OCI-LY7 (cell line): ENCODE data around the gene KLHL1. TPM values are rescaled to one million over a fixed set of nuclear protein-coding genes. Genes with fewer than 3 reads are reported as not detected.

Experiments used
- BruUV-seq: library from RNA; stranded (reverse); fragments of 400-500 nt; replicated peaks from 2 replicates; lab custom pipeline; 2021; lab: Mats Ljungman, UMichigan
- CTCF ChIA-PET: fragments of 300-600 bp; sonication (Branson Sonifier 250); formaldehyde crosslinking; loops from one replicate; lab custom pipeline; 2022; ENCODE audit warnings: antibody characterized with exemption; ENCODE audit not compliant: unreplicated experiment; lab: Charles Lee
- POLR2A ChIA-PET: fragments of 300-600 bp; sonication (Branson Sonifier 250); formaldehyde crosslinking; loops from one replicate; lab custom pipeline; 2022; ENCODE audit warnings: antibody characterized with exemption; lab: Charles Lee
- DNase-seq: peaks from one replicate; pipeline ENCODE4 v3.0.0-alpha.2; 2015; ENCODE audit warnings: low spot score
- H2AFZ ChIP-seq: fragments of 200-600 bp; sonication (generic), shearing (Covaris generic); 2 replicates; pipeline ENCODE4 v1.6.1; 2014; ENCODE audit warnings: mild to moderate bottlenecking, antibody characterized with exemption, low read length, moderate library complexity
- H3K27ac ChIP-seq: fragments of 200-600 bp; sonication (generic); 2 replicates; pipeline ENCODE4 v1.5.1; 2014; ENCODE audit warnings: mixed run types, low read depth, mild to moderate bottlenecking, moderate library complexity, low read length, inconsistent platforms; ENCODE audit not compliant: poor library complexity, severe bottlenecking
- H3K36me3 ChIP-seq: fragments of 200-600 bp; sonication (generic); 2 replicates; pipeline ENCODE4 v1.6.1; 2014; ENCODE audit warnings: mild to moderate bottlenecking, antibody characterized with exemption, low read length, moderate library complexity, mixed read lengths; ENCODE audit not compliant: insufficient read depth
- H3K4me1 ChIP-seq: fragments of 200-600 bp; sonication (generic); 2 replicates; pipeline ENCODE4 v1.5.1; 2014; ENCODE audit warnings: mild to moderate bottlenecking, low read length; ENCODE audit not compliant: insufficient read depth, poor library complexity, severe bottlenecking
- H3K4me2 ChIP-seq: fragments of 200-600 bp; sonication (generic); 2 replicates; pipeline ENCODE4 v1.6.1; 2014; ENCODE audit warnings: mild to moderate bottlenecking, low read length
- H3K4me3 ChIP-seq: fragments of 200-600 bp; sonication (generic); 2 replicates; pipeline ENCODE4 v1.5.1; 2014; ENCODE audit warnings: mild to moderate bottlenecking, low read depth, low read length; ENCODE audit not compliant: poor library complexity, severe bottlenecking
- H3K79me2 ChIP-seq: fragments of 200-600 bp; sonication (generic); 2 replicates; pipeline ENCODE4 v1.6.1; 2016; ENCODE audit warnings: low read depth, mild to moderate bottlenecking, low read length, moderate library complexity, mixed read lengths; ENCODE audit not compliant: insufficient read depth
- H3K9me2 ChIP-seq: fragments of 200-600 bp; sonication (generic); 2 replicates; pipeline ENCODE4 v1.6.1; 2016; ENCODE audit warnings: mild to moderate bottlenecking, low read length, mixed read lengths; ENCODE audit not compliant: insufficient read depth
- H3K9me3 ChIP-seq: fragments of 200-600 bp; sonication (generic); 2 replicates; pipeline ENCODE4 v1.6.1; 2014; ENCODE audit warnings: mild to moderate bottlenecking, mixed run types, low read length, mixed read lengths
- H4K20me1 ChIP-seq: fragments of 200-600 bp; sonication (generic); 2 replicates; pipeline ENCODE4 v1.6.1; 2014; ENCODE audit warnings: mild to moderate bottlenecking, antibody characterized with exemption, low read length, moderate library complexity, mixed read lengths; ENCODE audit not compliant: insufficient read depth
- EZH2phosphoT487 ChIP-seq: fragments of 200-600 bp; sonication (generic); IDR thresholded peaks from 2 replicates; pipeline ENCODE4 v1.6.1; 2018; ENCODE audit warnings: low read depth, borderline replicate concordance, mild to moderate bottlenecking, mixed run types, antibody characterized with exemption, low read length, moderate library complexity, mixed read lengths
- intact Hi-C: fragments of 100-400 bp; cut with micrococcal nuclease; formaldehyde crosslinking; loops from one replicate; pipeline ENCODE4 v1.10.0; 2022; ENCODE audit not compliant: unreplicated experiment
- total RNA-seq, 2 experiments: library from RNA; depleted of rRNA in 1 of 2; stranded (reverse); fragments of >200 nt in 1 of 2; shearing (Covaris generic) in 1 of 2; gene quantifications; 2 replicates each; pipeline ENCODE4 v1.2.3, GENCODE V29; 2014 to 2022
- TF ChIP-seq, protein P1 (sequence below): fragments of 200-600 bp; sonication (generic); conservative IDR thresholded peaks from 2 replicates; pipeline ENCODE4 v1.5.1; 2014; ENCODE audit warnings: mild to moderate bottlenecking, antibody characterized with exemption, low read length, moderate library complexity, mixed read lengths

KLHL1 gene
- total RNA-seq, 2 experiments from 2014 or later = not detected

DNA sequence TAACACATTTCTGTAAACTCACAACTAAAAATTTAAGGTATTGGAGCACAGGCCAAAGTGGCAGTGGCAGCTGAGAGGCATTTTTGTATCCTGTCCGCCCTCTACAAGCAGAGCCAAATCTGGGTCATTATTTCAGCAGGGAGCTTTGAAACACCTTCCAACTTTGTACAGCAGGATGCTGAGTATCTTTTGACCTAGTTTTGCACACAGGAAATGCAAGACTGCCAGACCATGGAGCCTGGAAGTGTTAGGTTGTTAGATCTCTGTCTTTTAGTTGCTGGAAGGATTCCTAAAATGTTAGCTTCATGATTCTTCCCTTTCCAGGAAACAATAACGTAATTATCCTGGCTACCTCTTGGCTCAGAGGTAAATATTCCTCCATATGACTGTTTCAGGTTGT is 149.2 kb downstream of the KLHL1 start:
- no peak for TF ChIP-seq EZH2phosphoT487
- TF ChIP-seq, protein P1, sequence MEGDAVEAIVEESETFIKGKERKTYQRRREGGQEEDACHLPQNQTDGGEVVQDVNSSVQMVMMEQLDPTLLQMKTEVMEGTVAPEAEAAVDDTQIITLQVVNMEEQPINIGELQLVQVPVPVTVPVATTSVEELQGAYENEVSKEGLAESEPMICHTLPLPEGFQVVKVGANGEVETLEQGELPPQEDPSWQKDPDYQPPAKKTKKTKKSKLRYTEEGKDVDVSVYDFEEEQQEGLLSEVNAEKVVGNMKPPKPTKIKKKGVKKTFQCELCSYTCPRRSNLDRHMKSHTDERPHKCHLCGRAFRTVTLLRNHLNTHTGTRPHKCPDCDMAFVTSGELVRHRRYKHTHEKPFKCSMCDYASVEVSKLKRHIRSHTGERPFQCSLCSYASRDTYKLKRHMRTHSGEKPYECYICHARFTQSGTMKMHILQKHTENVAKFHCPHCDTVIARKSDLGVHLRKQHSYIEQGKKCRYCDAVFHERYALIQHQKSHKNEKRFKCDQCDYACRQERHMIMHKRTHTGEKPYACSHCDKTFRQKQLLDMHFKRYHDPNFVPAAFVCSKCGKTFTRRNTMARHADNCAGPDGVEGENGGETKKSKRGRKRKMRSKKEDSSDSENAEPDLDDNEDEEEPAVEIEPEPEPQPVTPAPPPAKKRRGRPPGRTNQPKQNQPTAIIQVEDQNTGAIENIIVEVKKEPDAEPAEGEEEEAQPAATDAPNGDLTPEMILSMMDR = no peak
- CTCF ChIA-PET = no interaction called here
- no TSS peak for BruUV-seq

DNA sequence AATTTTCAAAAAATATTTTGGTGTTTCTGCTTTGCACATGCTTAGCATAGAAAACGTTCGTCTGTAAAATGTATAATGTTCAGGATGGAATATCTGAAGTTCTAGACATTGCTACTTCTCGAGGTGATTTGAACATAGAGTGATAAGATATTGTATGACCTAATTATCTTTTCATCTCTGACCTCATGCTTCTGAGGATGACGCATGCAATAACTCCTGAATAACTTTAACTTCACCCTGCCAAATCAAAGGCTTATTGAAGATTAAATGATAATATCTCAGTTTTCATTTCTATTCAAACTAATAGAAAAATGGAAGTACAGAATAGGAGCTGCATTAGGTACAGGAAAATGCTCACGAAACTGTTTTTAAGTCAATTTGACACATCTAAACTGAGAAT is 151.4 kb downstream of the KLHL1 start:
- Histone ChIP-seq H3K4me3 (no peak overlapping the region), H3K9me2 (no peaks in the 10 kb centered on the region), H3K36me3 (no peaks in the 10 kb centered on the region), H2AFZ (no peak overlapping the region), H3K79me2 (no peaks in the 10 kb centered on the region), H3K4me1 (no peaks in the 10 kb centered on the region), H4K20me1 (no peaks in the 10 kb centered on the region), H3K4me2 (no peak overlapping the region), H3K27ac (no peak overlapping the region), H3K9me3 (no peaks in the 10 kb centered on the region)
- no TSS peak for BruUV-seq
- intact Hi-C loops = no loop called here
- ChIA-PET CTCF (no interaction called here), POLR2A (no interaction called here)
- TF ChIP-seq, protein P1 = no peak
- TF ChIP-seq EZH2phosphoT487 = no peak
- no peak for DNase-seq

More for the DNA sequence above, 149.2 kb downstream of the KLHL1 start:
- Histone ChIP-seq H3K4me3 (no peak overlapping the region), H3K27ac (no peak overlapping the region), H3K9me3 (no peaks in the 10 kb centered on the region), H2AFZ (no peak overlapping the region), H4K20me1 (no peaks in the 10 kb centered on the region), H3K4me1 (no peaks in the 10 kb centered on the region), H3K4me2 (no peak overlapping the region), H3K9me2 (no peaks in the 10 kb centered on the region), H3K79me2 (no peaks in the 10 kb centered on the region), H3K36me3 (no peaks in the 10 kb centered on the region)
- DNase-seq = no peak
- POLR2A ChIA-PET = no interaction called here
- intact Hi-C loops = no loop called here

DNA sequence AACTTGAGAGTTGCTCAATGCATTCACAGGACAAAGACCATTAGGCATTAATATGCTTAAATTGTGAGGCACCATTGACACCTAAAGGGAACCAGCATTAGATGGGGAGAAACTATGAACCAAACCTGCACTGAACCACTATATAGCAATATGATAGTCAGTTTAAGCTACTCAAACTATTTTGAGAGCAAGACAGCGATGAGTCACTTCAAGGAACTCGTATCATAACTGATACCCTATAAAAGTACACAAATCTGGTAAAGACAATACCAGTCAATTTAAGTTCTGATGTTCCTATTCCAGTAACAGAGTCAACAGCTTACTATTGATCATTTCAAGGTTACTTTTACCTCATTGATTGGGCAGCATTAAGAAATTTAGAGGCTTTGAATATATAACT is 151.9 kb downstream of the KLHL1 start:
- Histone ChIP-seq H3K4me2 (no peak overlapping the region), H3K4me1 (no peaks in the 10 kb centered on the region), H3K79me2 (no peaks in the 10 kb centered on the region), H3K9me3 (no peaks in the 10 kb centered on the region), H3K36me3 (no peaks in the 10 kb centered on the region), H3K4me3 (no peak overlapping the region), H3K27ac (no peak overlapping the region), H3K9me2 (no peaks in the 10 kb centered on the region), H2AFZ (no peak overlapping the region), H4K20me1 (no peaks in the 10 kb centered on the region)
- POLR2A ChIA-PET = interaction anchor here (0.6 kb wide), 1 partner anchor 44 kb away, joined by 4 read pairs; no protein-coding TSS in a partner anchor
- no TSS peak for BruUV-seq
- DNase-seq = no peak
- no peak for TF ChIP-seq EZH2phosphoT487
- TF ChIP-seq, protein P1 = no peak
- intact Hi-C loops = no loop called here
- CTCF ChIA-PET = no interaction called here
